Colonic mucosa (tissue), 4 donors: ENCODE data around the gene PAX2. TPM values are rescaled to one million over a fixed set of nuclear protein-coding genes. Genes with fewer than 3 reads are reported as not detected.
"Not testable (repeated sequence)": the region's sequence is repeated elsewhere in the genome, so short reads cannot be mapped to it uniquely, and the experiment has no call there.

ENCODE experiments used
- DNase-seq: peaks from one replicate; pipeline ENCODE4 v3.0.0-alpha.2; 2020
- H3K27ac ChIP-seq: fragments of 200-600 bp; one replicate; pipeline ENCODE4 v1.8.0; 2021
- H3K27me3 ChIP-seq: fragments of 200-600 bp; one replicate; pipeline ENCODE4 v1.8.0; 2021
- H3K36me3 ChIP-seq: fragments of 200-600 bp; one replicate; pipeline ENCODE4 v1.8.0; 2021
- H3K4me1 ChIP-seq: fragments of 200-600 bp; one replicate; pipeline ENCODE4 v1.8.0; 2021; ENCODE audit warnings: mild to moderate bottlenecking
- H3K4me3 ChIP-seq: fragments of 200-600 bp; one replicate; pipeline ENCODE4 v1.8.0; 2021
- H3K9ac ChIP-seq, 2 donors: one replicate each; pipeline ENCODE4 v1.7.0; 2013; ENCODE audit warnings: control low read depth in 2 of 2, low read depth in 2 of 2, low read length in 2 of 2
- H3K9me3 ChIP-seq: fragments of 200-600 bp; one replicate; pipeline ENCODE4 v1.8.0; 2021
- CTCF ChIP-seq: fragments of 200-600 bp; IDR thresholded peaks from one replicate; pipeline ENCODE4 v1.8.0; 2022; ENCODE audit warnings: antibody characterized with exemption, mild to moderate bottlenecking
- intact Hi-C: fragments of 100-400 bp; cut with DNase I; formaldehyde crosslinking; loops from one replicate; pipeline ENCODE4 v1.14.1; 2022
- total RNA-seq, 2 donors: library from RNA; stranded (reverse); fragmentation: NEBNext Ultra II Directional in 1 of 2; extraction: Animal tissue kit (Norgen Biotek cat#: 25700) in 1 of 2; gene quantifications; one replicate each; pipeline ENCODE4 v1.2.1, GENCODE V29; 2021
- donor health status: healthy.
- donor health status: DM: no; HTN: no; CAD: no.
- donor health status: DM: no; HTN: no; CAD: no.

The PAX2 gene
- total RNA-seq: under 1 TPM in 1 of 2 donors, not detected in 1; 0.15 TPM

GRCh38 chr10:100744987-100745881 lies at the start of gene PAX2:
TSS of gene PAX2 (plus strand) at chr10:100745582. CDS start at chr10:100746261, 679 bp downstream.
- H3K9me3 ChIP-seq: no peaks in the 10 kb centered on the region
- no peaks in the 10 kb centered on the region for H3K4me1 ChIP-seq
- no peak for DNase-seq
- TF ChIP-seq CTCF: no peak
- H3K27ac ChIP-seq: no peak within 1 kb of the TSS
- H3K27me3 ChIP-seq: peaks cover 96% of the 10 kb centered on the region
- H3K9ac ChIP-seq: no peak within 1 kb of the TSS
- no peaks in the 10 kb centered on the region for H3K36me3 ChIP-seq
- H3K4me3 ChIP-seq: no peak within 1 kb of the TSS
- intact Hi-C loops: loop anchor here (5.0 to 10.0 kb wide), 3 partner anchors 70 to 183 kb away; no protein-coding TSS in a partner anchor

- H3K27me3 ChIP-seq: no peaks in the 10 kb centered on the region
- H3K4me1 ChIP-seq: no peaks in the 10 kb centered on the region
- no peak for TF ChIP-seq CTCF
- no peak overlapping the region for H3K4me3 ChIP-seq
- H3K27ac ChIP-seq: no peak overlapping the region
- no peaks in the 10 kb centered on the region for H3K9me3 ChIP-seq
- H3K36me3 ChIP-seq: no peaks in the 10 kb centered on the region
- intact Hi-C loops: no loop called here
- no peak for DNase-seq
- no peak overlapping the region for H3K9ac ChIP-seq
Observed at GRCh38 chr10:100696477-100696901, 48.9 kb upstream of the PAX2 start.

GRCh38 chr10:100697070-100697469 lies 48.3 kb upstream of the PAX2 start:
- no peak overlapping the region for H3K4me3 ChIP-seq
- no peak overlapping the region for H3K27ac ChIP-seq
- no peak for TF ChIP-seq CTCF
- DNase-seq: no peak
- no peaks in the 10 kb centered on the region for H3K9me3 ChIP-seq
- H3K27me3 ChIP-seq: no peaks in the 10 kb centered on the region
- no peaks in the 10 kb centered on the region for H3K36me3 ChIP-seq
- no peaks in the 10 kb centered on the region for H3K4me1 ChIP-seq
- H3K9ac ChIP-seq: no peak overlapping the region
- intact Hi-C loops: no loop called here

- H3K27me3 ChIP-seq: no peaks in the 10 kb centered on the region
- no peaks in the 10 kb centered on the region for H3K36me3 ChIP-seq
- no peaks in the 10 kb centered on the region for H3K9me3 ChIP-seq
- no peak overlapping the region for H3K9ac ChIP-seq
- no peak overlapping the region for H3K4me3 ChIP-seq
- no peak overlapping the region for H3K27ac ChIP-seq
- TF ChIP-seq CTCF: no peak
- no peak for DNase-seq
- intact Hi-C loops: no loop called here
- no peaks in the 10 kb centered on the region for H3K4me1 ChIP-seq
Observed at GRCh38 chr10:100697631-100698030, 47.8 kb upstream of the PAX2 start.

GRCh38 chr10:100701704-100702103 lies 43.7 kb upstream of the PAX2 start:
- H3K9me3 ChIP-seq, intact Hi-C loops, H3K9ac ChIP-seq, H3K27me3 ChIP-seq, H3K27ac ChIP-seq, H3K36me3 ChIP-seq, H3K4me1 ChIP-seq, DNase-seq, H3K4me3 ChIP-seq: not testable (repeated sequence)

- no peak for DNase-seq
- H3K9ac ChIP-seq: no peak overlapping the region
- peaks cover 14% of the 10 kb centered on the region for H3K27me3 ChIP-seq
- H3K36me3 ChIP-seq: no peaks in the 10 kb centered on the region
- no peak for TF ChIP-seq CTCF
- H3K4me1 ChIP-seq: no peaks in the 10 kb centered on the region
- H3K9me3 ChIP-seq: no peaks in the 10 kb centered on the region
- intact Hi-C loops: no loop called here
- H3K4me3 ChIP-seq: no peak overlapping the region
- no peak overlapping the region for H3K27ac ChIP-seq
Observed at GRCh38 chr10:100705139-100705538, 40.2 kb upstream of the PAX2 start.
